Measurements from ENCODE around the gene ZNF827.

The ZNF827 gene

DNA sequence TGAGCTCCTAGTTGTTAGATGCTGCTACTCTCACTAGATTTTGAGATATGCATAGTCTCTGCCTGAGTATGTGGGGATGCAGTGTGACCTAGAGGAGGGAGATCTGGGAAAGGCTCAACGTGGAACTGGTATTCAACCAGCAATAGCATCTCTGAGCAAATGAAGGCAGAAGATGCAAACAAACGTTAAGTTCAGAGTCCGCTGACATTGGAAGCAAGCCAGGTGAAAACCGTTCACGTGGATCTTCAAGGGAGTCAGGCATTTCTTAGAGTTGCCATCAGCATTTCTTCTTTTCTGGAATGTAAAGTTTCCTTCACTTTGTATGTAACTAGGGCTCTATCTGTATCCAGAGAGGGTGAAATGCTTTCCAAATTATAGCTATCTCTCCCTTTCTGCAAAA lies 198.8 kb downstream of the ZNF827 start:
- peaks cover 33% of the 10 kb centered on the region for H3K27me3 ChIP-seq (ENCODE audit: control insufficient read depth, low read length)
- H3K4me1 ChIP-seq (ENCODE audit: control insufficient read depth, low read length): peaks cover 1% of the 10 kb centered on the region; the same call in 1 of the 2 replicates
- no peaks in the 10 kb centered on the region for H3K9me3 ChIP-seq (ENCODE audit: control insufficient read depth, insufficient read depth, low read length)
- no peak overlapping the region for H3K4me3 ChIP-seq (ENCODE audit: low read length)
- H4K20me1 ChIP-seq (ENCODE audit: control insufficient read depth, insufficient read depth, low read depth, low read length): no peaks in the 10 kb centered on the region
- H3K4me2 ChIP-seq (ENCODE audit: low read length): no peak overlapping the region
- no peaks in the 10 kb centered on the region for H3K79me2 ChIP-seq (ENCODE audit: control insufficient read depth, low read length)
- no peak overlapping the region for H3K27ac ChIP-seq (ENCODE audit: low read depth, low read length)
- H3K36me3 ChIP-seq (ENCODE audit: control insufficient read depth, low read length): no peaks in the 10 kb centered on the region
- no peaks in the 10 kb centered on the region for H3F3A ChIP-seq (ENCODE audit: control insufficient read depth, insufficient read depth)
- no peaks in the 10 kb centered on the region for H3K9me2 ChIP-seq (replicated peaks; ENCODE audit: control insufficient read depth, low read length)
- TF ChIP-seq EZH2phosphoT487 (IDR thresholded peaks at IDR 0.05; ENCODE audit: borderline replicate concordance, low read length): no peak
- TF ChIP-seq, protein P1, sequence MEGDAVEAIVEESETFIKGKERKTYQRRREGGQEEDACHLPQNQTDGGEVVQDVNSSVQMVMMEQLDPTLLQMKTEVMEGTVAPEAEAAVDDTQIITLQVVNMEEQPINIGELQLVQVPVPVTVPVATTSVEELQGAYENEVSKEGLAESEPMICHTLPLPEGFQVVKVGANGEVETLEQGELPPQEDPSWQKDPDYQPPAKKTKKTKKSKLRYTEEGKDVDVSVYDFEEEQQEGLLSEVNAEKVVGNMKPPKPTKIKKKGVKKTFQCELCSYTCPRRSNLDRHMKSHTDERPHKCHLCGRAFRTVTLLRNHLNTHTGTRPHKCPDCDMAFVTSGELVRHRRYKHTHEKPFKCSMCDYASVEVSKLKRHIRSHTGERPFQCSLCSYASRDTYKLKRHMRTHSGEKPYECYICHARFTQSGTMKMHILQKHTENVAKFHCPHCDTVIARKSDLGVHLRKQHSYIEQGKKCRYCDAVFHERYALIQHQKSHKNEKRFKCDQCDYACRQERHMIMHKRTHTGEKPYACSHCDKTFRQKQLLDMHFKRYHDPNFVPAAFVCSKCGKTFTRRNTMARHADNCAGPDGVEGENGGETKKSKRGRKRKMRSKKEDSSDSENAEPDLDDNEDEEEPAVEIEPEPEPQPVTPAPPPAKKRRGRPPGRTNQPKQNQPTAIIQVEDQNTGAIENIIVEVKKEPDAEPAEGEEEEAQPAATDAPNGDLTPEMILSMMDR (IDR thresholded peaks at IDR 0.05; ENCODE audit: low read depth, low read length, poor library complexity, severe bottlenecking): no peak

GRCh38 chr4:145736241-145736831 lies 202.3 kb downstream of the ZNF827 start:
- H3K4me3 ChIP-seq (ENCODE audit: low read length): no peak overlapping the region
- H3K27ac ChIP-seq (ENCODE audit: low read depth, low read length): no peak overlapping the region
- no peak overlapping the region for H3K4me2 ChIP-seq (ENCODE audit: low read length)
- no peaks in the 10 kb centered on the region for H3K9me3 ChIP-seq (ENCODE audit: control insufficient read depth, insufficient read depth, low read length)
- no peaks in the 10 kb centered on the region for H3K9me2 ChIP-seq (replicated peaks; ENCODE audit: control insufficient read depth, low read length)
- peaks cover 9% of the 10 kb centered on the region; the same call in 1 of the 2 replicates for H3K4me1 ChIP-seq (ENCODE audit: control insufficient read depth, low read length)
- no peaks in the 10 kb centered on the region for H4K20me1 ChIP-seq (ENCODE audit: control insufficient read depth, insufficient read depth, low read depth, low read length)
- H3K36me3 ChIP-seq (ENCODE audit: control insufficient read depth, low read length): no peaks in the 10 kb centered on the region
- H3K27me3 ChIP-seq (ENCODE audit: control insufficient read depth, low read length): peaks cover 29% of the 10 kb centered on the region
- H3K79me2 ChIP-seq (ENCODE audit: control insufficient read depth, low read length): no peaks in the 10 kb centered on the region
- TF ChIP-seq, protein P1 (IDR thresholded peaks at IDR 0.05; ENCODE audit: low read depth, low read length, poor library complexity, severe bottlenecking): no peak
- TF ChIP-seq EZH2phosphoT487 (IDR thresholded peaks at IDR 0.05; ENCODE audit: borderline replicate concordance, low read length): no peak
- no peaks in the 10 kb centered on the region for H3F3A ChIP-seq (ENCODE audit: control insufficient read depth, insufficient read depth)

GRCh38 chr4:145735827-145736226 lies 202.8 kb downstream of the ZNF827 start:
- peaks cover 29% of the 10 kb centered on the region for H3K27me3 ChIP-seq (ENCODE audit: control insufficient read depth, low read length)
- no peaks in the 10 kb centered on the region for H3K36me3 ChIP-seq (ENCODE audit: control insufficient read depth, low read length)
- H3F3A ChIP-seq (ENCODE audit: control insufficient read depth, insufficient read depth): no peaks in the 10 kb centered on the region
- H3K9me3 ChIP-seq (ENCODE audit: control insufficient read depth, insufficient read depth, low read length): no peaks in the 10 kb centered on the region
- no peak overlapping the region for H3K4me3 ChIP-seq (ENCODE audit: low read length)
- no peak overlapping the region for H3K27ac ChIP-seq (ENCODE audit: low read depth, low read length)
- peaks cover 9% of the 10 kb centered on the region; the same call in 1 of the 2 replicates for H3K4me1 ChIP-seq (ENCODE audit: control insufficient read depth, low read length)
- TF ChIP-seq EZH2phosphoT487 (IDR thresholded peaks at IDR 0.05; ENCODE audit: borderline replicate concordance, low read length): no peak
- TF ChIP-seq, protein P1 (IDR thresholded peaks at IDR 0.05; ENCODE audit: low read depth, low read length, poor library complexity, severe bottlenecking): no peak
- H3K79me2 ChIP-seq (ENCODE audit: control insufficient read depth, low read length): no peaks in the 10 kb centered on the region
- H3K9me2 ChIP-seq (replicated peaks; ENCODE audit: control insufficient read depth, low read length): no peaks in the 10 kb centered on the region
- no peak overlapping the region for H3K4me2 ChIP-seq (ENCODE audit: low read length)
- H4K20me1 ChIP-seq (ENCODE audit: control insufficient read depth, insufficient read depth, low read depth, low read length): no peaks in the 10 kb centered on the region
